ENCODE results near the gene UBN2.

The UBN2 gene

GRCh38 chr7:139245401-139245800 is 14.4 kb downstream of the UBN2 start:
- Histone ChIP-seq H3K27me3 (ENCODE audit: insufficient read depth, low read length) (no peaks in the 10 kb centered on the region), H3K36me3 (ENCODE audit: insufficient read depth, low read length) (peaks cover 62% of the 10 kb centered on the region), H3K9me3 (ENCODE audit: low read length) (no peaks in the 10 kb centered on the region), H3K4me3 (ENCODE audit: low read length) (no peak overlapping the region), H3K4me1 (ENCODE audit: insufficient read depth, low read length) (no peaks in the 10 kb centered on the region), H2AFZ (ENCODE audit: low read depth, low read length) (no peak overlapping the region)

DNA sequence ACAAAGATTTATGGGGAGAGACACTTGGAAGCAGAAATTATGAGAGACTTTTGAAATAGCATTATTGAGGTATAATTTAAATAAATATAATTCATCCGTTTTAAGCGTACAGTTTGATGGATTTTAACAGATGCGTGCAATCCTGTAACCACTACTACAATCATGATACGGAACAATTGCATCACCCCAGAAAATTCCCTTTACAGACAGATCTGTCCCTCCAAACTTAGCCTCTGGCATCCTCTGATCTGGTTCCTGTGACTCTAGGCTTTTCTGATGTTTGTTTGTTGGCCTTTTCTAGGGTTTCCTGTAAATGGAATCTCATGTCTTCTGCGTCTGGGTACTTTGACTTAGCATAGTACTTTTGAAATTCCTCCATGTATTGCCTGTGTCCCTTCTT is 15.5 kb downstream of the UBN2 start:
- no peak overlapping the region for H3K4me3 ChIP-seq (ENCODE audit: low read length)
- no peaks in the 10 kb centered on the region for H3K27me3 ChIP-seq (ENCODE audit: insufficient read depth, low read length)
- H2AFZ ChIP-seq (ENCODE audit: low read depth, low read length), result no peak overlapping the region
- peaks cover 65% of the 10 kb centered on the region for H3K36me3 ChIP-seq (ENCODE audit: insufficient read depth, low read length)
- H3K4me1 ChIP-seq (ENCODE audit: insufficient read depth, low read length), result no peaks in the 10 kb centered on the region
- no peaks in the 10 kb centered on the region for H3K9me3 ChIP-seq (ENCODE audit: low read length)

DNA sequence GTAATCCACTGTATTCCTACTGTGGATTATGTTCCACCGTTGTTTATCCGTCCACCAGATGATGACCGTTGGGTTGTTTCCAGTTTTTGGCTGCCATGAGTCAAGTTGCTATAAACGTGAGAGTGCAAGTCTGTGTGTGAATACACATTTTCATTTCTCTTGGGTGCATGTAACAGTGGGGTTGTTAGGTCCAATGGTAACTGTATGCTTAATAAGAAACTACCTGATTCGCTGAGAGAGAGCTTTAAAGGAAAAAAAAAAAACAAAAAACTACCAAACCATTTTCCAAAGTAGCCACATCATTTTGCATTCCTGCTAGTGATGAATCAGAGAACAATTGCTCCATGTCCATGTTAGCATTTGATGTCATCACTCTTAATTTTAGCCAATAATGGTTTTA is 15.9 kb downstream of the UBN2 start:
- no peaks in the 10 kb centered on the region for H3K4me1 ChIP-seq (ENCODE audit: insufficient read depth, low read length)
- H3K4me3 ChIP-seq (ENCODE audit: low read length), result no peak overlapping the region
- H3K9me3 ChIP-seq (ENCODE audit: low read length), result no peaks in the 10 kb centered on the region
- H3K27me3 ChIP-seq (ENCODE audit: insufficient read depth, low read length), result no peaks in the 10 kb centered on the region
- H3K36me3 ChIP-seq (ENCODE audit: insufficient read depth, low read length), result peaks cover 67% of the 10 kb centered on the region
- no peak overlapping the region for H2AFZ ChIP-seq (ENCODE audit: low read depth, low read length)

- no peaks in the 10 kb centered on the region for H3K9me3 ChIP-seq (ENCODE audit: low read length)
- no peaks in the 10 kb centered on the region for H3K27me3 ChIP-seq (ENCODE audit: insufficient read depth, low read length)
- no peaks in the 10 kb centered on the region for H3K4me1 ChIP-seq (ENCODE audit: insufficient read depth, low read length)
- no peak overlapping the region for H2AFZ ChIP-seq (ENCODE audit: low read depth, low read length)
- peaks cover 68% of the 10 kb centered on the region for H3K36me3 ChIP-seq (ENCODE audit: insufficient read depth, low read length)
- H3K4me3 ChIP-seq (ENCODE audit: low read length), result no peak overlapping the region
These were observed 18.3 kb downstream of the UBN2 start for GRCh38 chr7:139249179-139249810.

- H2AFZ ChIP-seq (ENCODE audit: low read depth, low read length), result no peak overlapping the region
- no peak overlapping the region for H3K4me3 ChIP-seq (ENCODE audit: low read length)
- H3K27me3 ChIP-seq (ENCODE audit: insufficient read depth, low read length), result no peaks in the 10 kb centered on the region
- H3K9me3 ChIP-seq (ENCODE audit: low read length), result no peaks in the 10 kb centered on the region
- H3K4me1 ChIP-seq (ENCODE audit: insufficient read depth, low read length), result no peaks in the 10 kb centered on the region
- H3K36me3 ChIP-seq (ENCODE audit: insufficient read depth, low read length), result peaks cover 73% of the 10 kb centered on the region
These were observed 21.4 kb downstream of the UBN2 start for GRCh38 chr7:139252451-139252850.

- no peaks in the 10 kb centered on the region for H3K4me1 ChIP-seq (ENCODE audit: insufficient read depth, low read length)
- H3K27me3 ChIP-seq (ENCODE audit: insufficient read depth, low read length), result no peaks in the 10 kb centered on the region
- no peak overlapping the region for H2AFZ ChIP-seq (ENCODE audit: low read depth, low read length)
- peaks cover 74% of the 10 kb centered on the region for H3K36me3 ChIP-seq (ENCODE audit: insufficient read depth, low read length)
- no peak overlapping the region for H3K4me3 ChIP-seq (ENCODE audit: low read length)
- H3K9me3 ChIP-seq (ENCODE audit: low read length), result no peaks in the 10 kb centered on the region
These were observed 23.2 kb downstream of the UBN2 start for GRCh38 chr7:139254281-139254680.

DNA sequence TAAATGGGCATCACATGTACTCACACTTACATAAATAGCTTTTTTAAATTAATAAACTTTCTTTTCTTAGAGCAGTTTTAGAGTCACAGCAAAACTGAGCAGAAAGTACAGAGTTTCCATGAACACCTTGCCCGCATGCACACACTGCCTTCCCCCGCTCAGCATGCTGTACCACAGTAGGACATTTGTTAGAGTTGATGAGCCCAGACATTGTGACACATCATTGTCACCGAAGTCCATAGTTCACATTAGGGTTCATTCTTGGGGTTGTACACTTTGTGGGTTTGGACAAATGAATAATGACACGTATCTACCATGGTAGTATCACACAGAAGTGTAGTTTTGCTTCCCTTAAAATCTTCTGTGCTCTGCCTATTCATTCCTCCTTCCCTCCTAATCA is 23.7 kb downstream of the UBN2 start:
- no peaks in the 10 kb centered on the region for H3K4me1 ChIP-seq (ENCODE audit: insufficient read depth, low read length)
- peaks cover 74% of the 10 kb centered on the region for H3K36me3 ChIP-seq (ENCODE audit: insufficient read depth, low read length)
- no peak overlapping the region for H2AFZ ChIP-seq (ENCODE audit: low read depth, low read length)
- no peaks in the 10 kb centered on the region for H3K9me3 ChIP-seq (ENCODE audit: low read length)
- H3K27me3 ChIP-seq (ENCODE audit: insufficient read depth, low read length), result no peaks in the 10 kb centered on the region
- H3K4me3 ChIP-seq (ENCODE audit: low read length), result no peak overlapping the region

DNA sequence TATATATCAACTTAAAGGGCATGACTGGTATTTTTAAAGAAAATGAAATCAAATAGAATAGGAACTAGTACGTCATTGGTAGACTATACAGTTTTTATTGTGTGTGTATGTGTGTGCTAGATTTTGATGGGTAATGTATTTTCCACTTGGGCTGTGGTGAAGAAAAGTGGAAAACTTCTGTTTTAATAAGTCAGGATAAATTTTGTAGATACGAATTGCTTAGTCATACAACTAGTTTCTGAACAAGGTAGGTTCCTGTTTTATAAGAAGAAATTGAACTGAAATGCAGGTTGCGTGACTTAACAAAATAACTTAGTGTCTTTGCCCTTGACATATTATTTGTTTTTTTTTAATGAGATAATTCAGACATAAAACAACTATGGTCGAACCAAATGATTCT is 24.3 kb downstream of the UBN2 start:
- H2AFZ ChIP-seq (ENCODE audit: low read depth, low read length), result no peak overlapping the region
- no peaks in the 10 kb centered on the region for H3K27me3 ChIP-seq (ENCODE audit: insufficient read depth, low read length)
- H3K36me3 ChIP-seq (ENCODE audit: insufficient read depth, low read length), result peaks cover 75% of the 10 kb centered on the region
- H3K4me1 ChIP-seq (ENCODE audit: insufficient read depth, low read length), result no peaks in the 10 kb centered on the region
- H3K9me3 ChIP-seq (ENCODE audit: low read length), result no peaks in the 10 kb centered on the region
- no peak overlapping the region for H3K4me3 ChIP-seq (ENCODE audit: low read length)

DNA sequence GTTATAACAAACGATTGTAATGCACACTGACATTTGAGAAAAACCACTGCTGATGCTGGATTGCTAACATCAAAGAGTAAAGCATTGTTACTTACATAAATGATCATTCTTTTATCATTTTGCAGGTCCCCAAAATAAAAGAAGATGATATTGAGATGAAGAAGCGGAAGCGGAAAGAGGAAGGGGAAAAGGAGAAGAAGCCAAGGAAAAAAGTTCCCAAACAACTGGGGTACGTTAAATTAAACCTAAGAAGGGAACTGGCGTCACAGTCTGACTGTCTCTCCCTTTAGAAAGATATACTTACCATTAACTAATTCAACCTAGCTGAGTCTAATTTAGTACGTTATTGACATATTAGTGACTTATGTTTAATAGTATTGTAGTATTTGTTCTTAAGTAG is 28.1 kb downstream of the UBN2 start:
- H3K4me3 ChIP-seq (ENCODE audit: low read length), result no peak overlapping the region
- no peaks in the 10 kb centered on the region for H3K4me1 ChIP-seq (ENCODE audit: insufficient read depth, low read length)
- H2AFZ ChIP-seq (ENCODE audit: low read depth, low read length), result no peak overlapping the region
- H3K27me3 ChIP-seq (ENCODE audit: insufficient read depth, low read length), result no peaks in the 10 kb centered on the region
- peaks cover 4% of the 10 kb centered on the region for H3K9me3 ChIP-seq (ENCODE audit: low read length)
- peaks cover 68% of the 10 kb centered on the region for H3K36me3 ChIP-seq (ENCODE audit: insufficient read depth, low read length)

- Histone ChIP-seq H2AFZ (ENCODE audit: low read depth, low read length) (no peak overlapping the region), H3K4me3 (ENCODE audit: low read length) (no peak overlapping the region), H3K36me3 (ENCODE audit: insufficient read depth, low read length) (peaks cover 82% of the 10 kb centered on the region), H3K27me3 (ENCODE audit: insufficient read depth, low read length) (no peaks in the 10 kb centered on the region), H3K9me3 (ENCODE audit: low read length) (peaks cover 4% of the 10 kb centered on the region), H3K4me1 (ENCODE audit: insufficient read depth, low read length) (no peaks in the 10 kb centered on the region)
These were observed 33.2 kb downstream of the UBN2 start for GRCh38 chr7:139264220-139264619.

- H2AFZ ChIP-seq (ENCODE audit: low read depth, low read length), result no peak overlapping the region
- H3K4me1 ChIP-seq (ENCODE audit: insufficient read depth, low read length), result no peaks in the 10 kb centered on the region
- peaks cover 4% of the 10 kb centered on the region for H3K9me3 ChIP-seq (ENCODE audit: low read length)
- H3K27me3 ChIP-seq (ENCODE audit: insufficient read depth, low read length), result no peaks in the 10 kb centered on the region
- H3K36me3 ChIP-seq (ENCODE audit: insufficient read depth, low read length), result peaks cover 80% of the 10 kb centered on the region
- H3K4me3 ChIP-seq (ENCODE audit: low read length), result no peak overlapping the region
These were observed 34.6 kb downstream of the UBN2 start for GRCh38 chr7:139265673-139266072.

DNA sequence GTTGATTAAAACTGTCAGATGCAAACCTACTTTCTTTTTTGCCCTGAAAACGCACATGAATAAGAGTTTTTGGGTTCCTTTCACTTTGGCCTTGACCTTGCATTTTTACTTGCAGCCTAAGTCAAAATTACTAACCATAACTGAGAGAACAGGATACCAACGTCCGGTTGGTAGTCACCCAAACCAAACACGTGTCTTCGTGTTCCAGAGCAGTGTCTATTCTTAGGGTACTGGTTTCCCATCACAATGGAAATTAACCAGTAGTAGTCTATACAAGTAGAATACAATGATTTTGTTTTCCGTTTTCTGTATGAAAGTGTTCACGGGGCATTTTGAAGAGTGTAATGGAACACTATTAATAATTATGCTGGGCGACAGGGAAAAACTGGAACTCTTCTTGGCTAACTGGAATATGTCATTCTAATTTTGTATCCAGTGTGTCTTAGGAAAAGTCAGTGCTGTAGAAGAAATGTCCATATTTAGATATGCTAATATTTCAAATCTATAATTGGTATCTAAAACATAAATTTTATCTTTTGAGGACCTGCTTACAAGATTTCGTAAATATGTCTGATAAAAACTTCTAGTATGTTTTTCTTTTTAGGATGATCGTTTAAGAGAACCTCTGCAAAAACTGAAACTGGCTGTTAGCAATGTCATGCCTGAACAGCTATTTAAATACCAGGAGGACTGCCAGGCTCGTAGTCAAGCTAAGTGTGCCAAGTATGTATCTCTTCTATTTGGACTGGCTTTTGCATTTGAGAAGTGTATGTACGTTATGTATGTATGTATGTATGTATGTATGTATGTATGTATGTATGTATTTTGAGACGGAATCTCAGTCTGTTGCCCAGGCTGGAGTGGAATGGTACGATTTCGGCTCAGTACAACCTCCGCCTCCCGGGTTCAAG is 40.9 kb downstream of the UBN2 start:
- Histone ChIP-seq H3K4me3 (ENCODE audit: low read length) (no peak overlapping the region), H3K9me3 (ENCODE audit: low read length) (no peaks in the 10 kb centered on the region), H3K4me1 (ENCODE audit: insufficient read depth, low read length) (no peaks in the 10 kb centered on the region), H2AFZ (ENCODE audit: low read depth, low read length) (no peak overlapping the region), H3K27me3 (ENCODE audit: insufficient read depth, low read length) (no peaks in the 10 kb centered on the region), H3K36me3 (ENCODE audit: insufficient read depth, low read length) (peaks cover 68% of the 10 kb centered on the region)

GRCh38 chr7:139284252-139284896 is 53.3 kb downstream of the UBN2 start:
- Histone ChIP-seq H3K27me3 (ENCODE audit: insufficient read depth, low read length) (no peaks in the 10 kb centered on the region), H3K4me1 (ENCODE audit: insufficient read depth, low read length) (no peaks in the 10 kb centered on the region), H3K9me3 (ENCODE audit: low read length) (peaks cover 2% of the 10 kb centered on the region), H2AFZ (ENCODE audit: low read depth, low read length) (no peak overlapping the region), H3K36me3 (ENCODE audit: insufficient read depth, low read length) (peaks cover 38% of the 10 kb centered on the region), H3K4me3 (ENCODE audit: low read length) (no peak overlapping the region)
